ENCODE measurements around the gene NAT8L. TPM values are rescaled to one million over a fixed set of nuclear protein-coding genes. Genes with fewer than 3 reads are reported as not detected.

NAT8L gene
- polyA plus RNA-seq, 1 donor (not counting 4 experiments of a cell fraction or from before 2014, with no cell fraction given) = 0.01 TPM

DNA sequence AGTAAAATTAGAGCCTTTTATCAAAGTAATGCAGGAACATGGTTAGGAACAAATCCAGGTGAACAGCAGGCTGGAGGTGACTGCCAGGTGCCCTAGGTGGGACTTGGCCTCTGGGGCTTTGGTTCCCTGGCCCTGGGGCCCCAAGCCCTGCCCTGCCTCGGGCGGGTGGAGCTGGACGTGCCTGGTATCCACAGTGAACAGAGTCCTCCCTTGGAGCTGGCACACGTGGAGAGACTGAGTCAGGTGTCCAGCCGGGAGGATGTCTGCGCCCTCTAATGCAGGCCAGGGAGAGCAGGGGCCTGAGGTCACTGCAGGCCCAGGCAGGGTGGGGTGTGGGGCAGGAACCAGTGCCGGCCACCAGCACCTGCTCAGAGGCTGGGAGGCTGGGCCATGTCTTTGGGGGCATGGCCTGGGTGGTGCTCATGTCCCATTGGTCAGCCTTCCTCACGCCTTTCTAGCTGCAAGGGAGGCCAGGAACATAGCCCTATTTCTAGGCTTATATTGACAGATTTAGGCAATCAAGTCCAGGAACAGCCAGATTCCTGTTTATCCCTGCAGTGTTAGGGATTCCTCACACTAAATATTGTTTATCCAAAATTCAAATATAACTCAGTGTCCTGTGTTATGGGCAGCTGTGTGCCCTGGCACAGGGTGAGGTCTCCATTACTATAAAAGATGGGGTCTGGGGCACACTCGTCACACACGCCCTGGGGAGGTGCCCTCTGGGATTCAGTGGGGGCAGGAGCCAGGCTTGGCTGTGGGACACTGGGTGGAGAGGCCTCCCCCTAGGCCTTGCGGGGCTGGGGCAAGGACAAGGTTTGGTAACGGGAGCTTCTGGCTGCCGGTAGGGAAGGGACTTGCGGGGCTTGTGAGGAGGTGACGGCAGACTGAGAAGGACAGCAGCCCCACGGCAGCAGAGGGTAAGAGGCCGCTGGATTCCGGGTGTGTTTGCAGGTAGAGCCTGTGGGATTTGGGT lies 14.3 kb upstream of the NAT8L start:
- FAIRE-seq = no peak

DNA sequence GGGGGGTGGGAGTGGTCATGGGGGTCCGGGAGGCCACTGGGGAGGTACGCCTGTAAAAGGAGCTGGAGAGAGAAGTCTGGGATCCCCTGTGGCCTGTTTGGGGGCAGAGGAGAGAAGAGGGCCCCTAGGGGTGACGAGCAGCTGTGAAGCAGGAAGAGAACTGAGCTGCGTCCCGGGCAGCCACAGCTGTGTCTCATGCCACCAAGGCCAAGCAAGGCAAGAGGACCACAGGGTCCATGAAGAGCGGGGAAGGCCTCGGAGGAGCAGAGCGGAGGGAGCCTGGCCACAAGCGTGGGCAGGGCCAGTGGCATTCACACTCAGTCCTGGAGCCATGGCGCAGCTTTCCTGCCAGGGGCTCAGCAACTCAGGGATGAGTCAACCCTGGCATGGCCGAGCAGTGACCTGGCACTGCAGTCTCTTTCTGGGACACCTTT lies 13.6 kb upstream of the NAT8L start:
- Histone ChIP-seq H3K27ac (ENCODE audit: control insufficient read depth, insufficient read depth, low read length) (no peak overlapping the region), H3K36me3 (ENCODE audit: control insufficient read depth in 2 of 2, extremely low read depth in 1 of 2, insufficient read depth in 2 of 2, low read length in 2 of 2) (no peaks in the 10 kb centered on the region), H4K20me1 (ENCODE audit: control insufficient read depth, extremely low read depth, insufficient read depth, low read length) (no peaks in the 10 kb centered on the region), H3K4me1 (ENCODE audit: control insufficient read depth, extremely low read depth, insufficient read depth, low read length) (no peaks in the 10 kb centered on the region), H2AFZ (ENCODE audit: control insufficient read depth, low read length) (no peak overlapping the region), H3K27me3 (ENCODE audit: control insufficient read depth, extremely low read depth, insufficient read depth, low read length) (peaks cover 42% of the 10 kb centered on the region), H3K9ac (ENCODE audit: control insufficient read depth, extremely low read depth, insufficient read depth, low read length) (no peak overlapping the region), H3K4me2 (ENCODE audit: control insufficient read depth, extremely low read depth, insufficient read depth, low read depth, low read length) (no peak overlapping the region), H3K9me1 (ENCODE audit: control insufficient read depth, extremely low read depth, insufficient read depth, low read length) (no peaks in the 10 kb centered on the region), H3K4me3 (ENCODE audit: control insufficient read depth in 2 of 3, extremely low read depth in 1 of 3, insufficient read depth in 2 of 3, low read depth in 1 of 3, low read length in 3 of 3) (no peak overlapping the region), H3K9me3 (ENCODE audit: control insufficient read depth, low read depth, low read length) (no peaks in the 10 kb centered on the region), H3K79me2 (ENCODE audit: control insufficient read depth, insufficient read depth, low read length) (no peaks in the 10 kb centered on the region)
- FAIRE-seq (no peak), DNase-seq (ENCODE audit: low read depth, low spot score) (no peak)
- TF ChIP-seq EZH2 (IDR thresholded peaks at IDR 0.05; ENCODE audit: low read length) = no peak
- TF ChIP-seq CTCF (optimal IDR thresholded peaks at IDR 0.05 in 1 of 3, IDR thresholded peaks at IDR 0.05 in 1 of 3, conservative IDR thresholded peaks at IDR 0.05 in 1 of 3; ENCODE audit: extremely low read depth in 1 of 3, insufficient read depth in 2 of 3, low read length in 3 of 3) = no peak
- dilution Hi-C loops (cut with MboI; ENCODE audit: extremely low pct_ligation_motif_present, low sequenced_read_pairs) = no loop called here

More for the DNA sequence above, 14.3 kb upstream of the NAT8L start:
- dilution Hi-C loops (cut with MboI; ENCODE audit: extremely low pct_ligation_motif_present, low sequenced_read_pairs) = no loop called here
- Histone ChIP-seq H2AFZ (ENCODE audit: control insufficient read depth, low read length) (no peak overlapping the region), H3K9ac (ENCODE audit: control insufficient read depth, extremely low read depth, insufficient read depth, low read length) (no peak overlapping the region), H3K4me1 (ENCODE audit: control insufficient read depth, extremely low read depth, insufficient read depth, low read length) (no peaks in the 10 kb centered on the region), H3K4me2 (ENCODE audit: control insufficient read depth, extremely low read depth, insufficient read depth, low read depth, low read length) (no peak overlapping the region), H3K9me1 (ENCODE audit: control insufficient read depth, extremely low read depth, insufficient read depth, low read length) (no peaks in the 10 kb centered on the region), H3K9me3 (ENCODE audit: control insufficient read depth, low read depth, low read length) (no peaks in the 10 kb centered on the region), H3K27ac (ENCODE audit: control insufficient read depth, insufficient read depth, low read length) (no peak overlapping the region), H3K79me2 (ENCODE audit: control insufficient read depth, insufficient read depth, low read length) (no peaks in the 10 kb centered on the region), H3K36me3 (ENCODE audit: control insufficient read depth in 2 of 2, extremely low read depth in 1 of 2, insufficient read depth in 2 of 2, low read length in 2 of 2) (no peaks in the 10 kb centered on the region), H3K4me3 (ENCODE audit: control insufficient read depth in 2 of 3, extremely low read depth in 1 of 3, insufficient read depth in 2 of 3, low read depth in 1 of 3, low read length in 3 of 3) (no peak overlapping the region), H3K27me3 (ENCODE audit: control insufficient read depth, extremely low read depth, insufficient read depth, low read length) (peaks cover 44% of the 10 kb centered on the region), H4K20me1 (ENCODE audit: control insufficient read depth, extremely low read depth, insufficient read depth, low read length) (no peaks in the 10 kb centered on the region)
- DNase-seq (ENCODE audit: low read depth, low spot score) = no peak
- TF ChIP-seq CTCF (optimal IDR thresholded peaks at IDR 0.05 in 1 of 3, IDR thresholded peaks at IDR 0.05 in 1 of 3, conservative IDR thresholded peaks at IDR 0.05 in 1 of 3; ENCODE audit: extremely low read depth in 1 of 3, insufficient read depth in 2 of 3, low read length in 3 of 3) = no peak
- no peak for TF ChIP-seq EZH2 (IDR thresholded peaks at IDR 0.05; ENCODE audit: low read length)

Data from keratinocyte (primary cell).